ENCODE results near the gene SLC26A8. TPM values are rescaled to one million over a fixed set of nuclear protein-coding genes. Genes with fewer than 3 reads are reported as not detected.

The SLC26A8 gene
- total RNA-seq, 1 experiment from 2014 or later: not detected

DNA sequence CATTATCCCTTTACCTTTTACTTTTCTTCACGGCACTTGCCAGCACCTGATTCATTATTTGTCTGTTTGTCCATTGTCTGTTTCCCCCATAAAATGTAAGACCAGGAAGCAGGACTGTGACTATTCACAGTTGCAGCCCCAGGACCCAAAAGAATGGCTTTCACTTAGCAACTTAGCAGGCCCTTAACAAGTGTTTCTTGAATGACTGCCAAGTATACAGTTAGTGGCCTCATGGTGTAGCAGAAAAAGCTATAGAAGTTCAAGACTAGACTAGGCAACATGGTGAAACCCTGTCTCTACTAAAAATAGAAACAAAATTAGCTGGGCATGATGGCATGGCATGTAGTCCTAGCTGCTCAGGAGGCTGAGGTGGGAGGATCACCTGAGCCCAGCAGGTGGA, 4.3 kb downstream of the SLC26A8 start:
- no TSS peak for BruUV-seq (replicated peaks)
- no peak overlapping the region for H2AFZ ChIP-seq (ENCODE audit: low read depth, low read length, poor library complexity, severe bottlenecking)
- H3K27me3 ChIP-seq (ENCODE audit: insufficient read depth, low read length): no peaks in the 10 kb centered on the region
- H3K4me3 ChIP-seq (replicated peaks in 1 of 2; ENCODE audit: low read depth in 1 of 2, low read length in 2 of 2): no peak overlapping the region
- ATAC-seq (no peak), DNase-seq (ENCODE audit: low read depth, low spot score) (no peak)
- TF ChIP-seq ZNF274 (IDR thresholded peaks at IDR 0.05; ENCODE audit: low read depth, low read length) (no peak), TCF7L2 (IDR thresholded peaks at IDR 0.05; ENCODE audit: borderline replicate concordance, extremely low read depth, insufficient read depth, insufficient read length) (no peak), CEBPB (IDR thresholded peaks at IDR 0.05; ENCODE audit: low read depth) (no peak), SIN3A (IDR thresholded peaks at IDR 0.05; ENCODE audit: low read depth) (no peak), JUND (IDR thresholded peaks at IDR 0.05) (no peak), SRF (IDR thresholded peaks at IDR 0.05; ENCODE audit: low read depth) (no peak), ELF1 (IDR thresholded peaks at IDR 0.05; ENCODE audit: borderline replicate concordance, low read depth) (no peak), CBX3 (IDR thresholded peaks at IDR 0.05; ENCODE audit: low read depth) (no peak), EGR1 (IDR thresholded peaks at IDR 0.05; ENCODE audit: low read depth) (no peak), YY1 (IDR thresholded peaks at IDR 0.05; ENCODE audit: extremely low read depth, insufficient replicate concordance, low read depth, low read length) (no peak)
- TF ChIP-seq, protein P1, sequence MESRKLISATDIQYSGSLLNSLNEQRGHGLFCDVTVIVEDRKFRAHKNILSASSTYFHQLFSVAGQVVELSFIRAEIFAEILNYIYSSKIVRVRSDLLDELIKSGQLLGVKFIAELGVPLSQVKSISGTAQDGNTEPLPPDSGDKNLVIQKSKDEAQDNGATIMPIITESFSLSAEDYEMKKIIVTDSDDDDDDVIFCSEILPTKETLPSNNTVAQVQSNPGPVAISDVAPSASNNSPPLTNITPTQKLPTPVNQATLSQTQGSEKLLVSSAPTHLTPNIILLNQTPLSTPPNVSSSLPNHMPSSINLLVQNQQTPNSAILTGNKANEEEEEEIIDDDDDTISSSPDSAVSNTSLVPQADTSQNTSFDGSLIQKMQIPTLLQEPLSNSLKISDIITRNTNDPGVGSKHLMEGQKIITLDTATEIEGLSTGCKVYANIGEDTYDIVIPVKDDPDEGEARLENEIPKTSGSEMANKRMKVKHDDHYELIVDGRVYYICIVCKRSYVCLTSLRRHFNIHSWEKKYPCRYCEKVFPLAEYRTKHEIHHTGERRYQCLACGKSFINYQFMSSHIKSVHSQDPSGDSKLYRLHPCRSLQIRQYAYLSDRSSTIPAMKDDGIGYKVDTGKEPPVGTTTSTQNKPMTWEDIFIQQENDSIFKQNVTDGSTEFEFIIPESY (IDR thresholded peaks at IDR 0.05; ENCODE audit: extremely low read depth, insufficient replicate concordance, low read length): no peak
- TF ChIP-seq, protein P2, sequence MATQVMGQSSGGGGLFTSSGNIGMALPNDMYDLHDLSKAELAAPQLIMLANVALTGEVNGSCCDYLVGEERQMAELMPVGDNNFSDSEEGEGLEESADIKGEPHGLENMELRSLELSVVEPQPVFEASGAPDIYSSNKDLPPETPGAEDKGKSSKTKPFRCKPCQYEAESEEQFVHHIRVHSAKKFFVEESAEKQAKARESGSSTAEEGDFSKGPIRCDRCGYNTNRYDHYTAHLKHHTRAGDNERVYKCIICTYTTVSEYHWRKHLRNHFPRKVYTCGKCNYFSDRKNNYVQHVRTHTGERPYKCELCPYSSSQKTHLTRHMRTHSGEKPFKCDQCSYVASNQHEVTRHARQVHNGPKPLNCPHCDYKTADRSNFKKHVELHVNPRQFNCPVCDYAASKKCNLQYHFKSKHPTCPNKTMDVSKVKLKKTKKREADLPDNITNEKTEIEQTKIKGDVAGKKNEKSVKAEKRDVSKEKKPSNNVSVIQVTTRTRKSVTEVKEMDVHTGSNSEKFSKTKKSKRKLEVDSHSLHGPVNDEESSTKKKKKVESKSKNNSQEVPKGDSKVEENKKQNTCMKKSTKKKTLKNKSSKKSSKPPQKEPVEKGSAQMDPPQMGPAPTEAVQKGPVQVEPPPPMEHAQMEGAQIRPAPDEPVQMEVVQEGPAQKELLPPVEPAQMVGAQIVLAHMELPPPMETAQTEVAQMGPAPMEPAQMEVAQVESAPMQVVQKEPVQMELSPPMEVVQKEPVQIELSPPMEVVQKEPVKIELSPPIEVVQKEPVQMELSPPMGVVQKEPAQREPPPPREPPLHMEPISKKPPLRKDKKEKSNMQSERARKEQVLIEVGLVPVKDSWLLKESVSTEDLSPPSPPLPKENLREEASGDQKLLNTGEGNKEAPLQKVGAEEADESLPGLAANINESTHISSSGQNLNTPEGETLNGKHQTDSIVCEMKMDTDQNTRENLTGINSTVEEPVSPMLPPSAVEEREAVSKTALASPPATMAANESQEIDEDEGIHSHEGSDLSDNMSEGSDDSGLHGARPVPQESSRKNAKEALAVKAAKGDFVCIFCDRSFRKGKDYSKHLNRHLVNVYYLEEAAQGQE (IDR thresholded peaks at IDR 0.05; ENCODE audit: low read depth): no peak
- H3K9me3 ChIP-seq (ENCODE audit: control insufficient read depth in 1 of 2, insufficient read depth in 1 of 2, low read depth in 1 of 2, low read length in 2 of 2): no peaks in the 10 kb centered on the region
- H3K9ac ChIP-seq (ENCODE audit: low read length): no peak overlapping the region
- CTCF ChIA-PET: no interaction called here
- RAD21 ChIA-PET (ENCODE audit: low non-redundant PET in 1 of 2, low total read pairs in 2 of 2, uncharacterized antibody in 2 of 2, unreplicated experiment in 2 of 2): no interaction called here
- H3K79me2 ChIP-seq (ENCODE audit: insufficient read depth, low read length): no peaks in the 10 kb centered on the region
- H3K4me2 ChIP-seq (ENCODE audit: low read length): no peak overlapping the region
- no peak overlapping the region for H3K27ac ChIP-seq (ENCODE audit: low read depth, low read length)
- no peaks in the 10 kb centered on the region for H3K36me3 ChIP-seq (ENCODE audit: control insufficient read depth in 1 of 2, insufficient read depth in 2 of 2, low read length in 2 of 2)
- no peaks in the 10 kb centered on the region for H4K20me1 ChIP-seq (ENCODE audit: insufficient read depth)
- intact Hi-C loops (cut with micrococcal nuclease): no loop called here
- no peaks in the 10 kb centered on the region for H3K9me2 ChIP-seq (ENCODE audit: insufficient read depth)
- POLR2A ChIA-PET: no interaction called here
- no peaks in the 10 kb centered on the region for H3K4me1 ChIP-seq (ENCODE audit: control insufficient read depth in 1 of 2, insufficient read depth in 2 of 2, low read length in 2 of 2)

All from HCT116 (cell line).